GM12878 (cell line): ENCODE data around the gene HCFC1R1. TPM values are rescaled to one million over a fixed set of nuclear protein-coding genes. Genes with fewer than 3 reads are reported as not detected.

ENCODE experiments used
- ATAC-seq: fragments of 200-7000 bp; cut with Tn5 transposase; 3 replicates; pipeline ENCODE4 v1.9.1; 2020; ENCODE audit warnings: mild to moderate bottlenecking, moderate library complexity
- BruUV-seq: library from RNA; stranded (reverse); fragments of 400-500 nt; replicated peaks from 2 replicates; lab custom pipeline; 2021; lab: Mats Ljungman, UMichigan
- CTCF ChIA-PET: fragments of 300-600 bp; sonication (Branson Sonifier 250); formaldehyde crosslinking; extraction: SDS; loops from one replicate; lab custom pipeline; 2021; ENCODE audit warnings: inconsistent platforms; lab: Yijun Ruan, JAX
- POLR2A ChIA-PET: fragments of 350-600 bp; formaldehyde crosslinking; extraction: SDS; loops from one replicate; lab custom pipeline; 2021; ENCODE audit warnings: inconsistent platforms; lab: Charles Lee
- RAD21 ChIA-PET: fragments of 300-600 bp; sonication (Branson Sonifier 250); formaldehyde crosslinking; loops from one replicate; lab custom pipeline; 2023; ENCODE audit warnings: antibody characterized with exemption; ENCODE audit not compliant: unreplicated experiment; lab: Charles Lee
- SMC1A ChIA-PET: fragments of 300-600 bp; sonication (Branson Sonifier 250); formaldehyde crosslinking; loops from one replicate; lab custom pipeline; 2023; ENCODE audit not compliant: unreplicated experiment, uncharacterized antibody; lab: Charles Lee
- DNase-seq: peaks from one replicate; pipeline ENCODE4 v3.0.0-alpha.2; 2011; ENCODE audit warnings: low read depth, low spot score
- FAIRE-seq: peaks from 3 replicates; lab custom pipeline; 2011; peaks lifted over from hg19 to GRCh38; lab: Jason Lieb, UNC
- H2AFZ ChIP-seq: 2 replicates; pipeline ENCODE4 v1.6.0; 2011; ENCODE audit warnings: low read depth, low read length, control low read depth; ENCODE audit not compliant: control insufficient read depth
- H3K27ac ChIP-seq: 2 replicates; pipeline ENCODE4 v1.5.1; 2011; ENCODE audit warnings: control low read depth; ENCODE audit not compliant: control insufficient read depth, insufficient read depth
- H3K27me3 ChIP-seq, 2 experiments: replicated peaks in 1 of 2; 2 replicates each; pipeline versions ENCODE4 v1.6.0 to v1.6.1; 2011; ENCODE audit warnings: low read length in 1 of 2; ENCODE audit not compliant: control insufficient read depth in 2 of 2, insufficient read depth in 2 of 2
- H3K36me3 ChIP-seq, 2 experiments: 2 replicates each; pipeline ENCODE4 v1.5.1; 2011; ENCODE audit warnings: low read length in 1 of 2; ENCODE audit not compliant: control insufficient read depth in 2 of 2, insufficient read depth in 2 of 2
- H3K4me1 ChIP-seq: 2 replicates; pipeline ENCODE4 v1.6.1; 2011; ENCODE audit warnings: mild to moderate bottlenecking, low read length, moderate library complexity, mixed read lengths; ENCODE audit not compliant: control insufficient read depth, insufficient read depth
- H3K4me2 ChIP-seq: 2 replicates; pipeline ENCODE4 v1.6.0; 2011; ENCODE audit warnings: control low read depth; ENCODE audit not compliant: control insufficient read depth, insufficient read depth
- H3K4me3 ChIP-seq: fragments of 200-600 bp; sonication (generic); 2 replicates; pipeline ENCODE4 v1.5.1; 2016
- H3K79me2 ChIP-seq: 2 replicates; pipeline ENCODE4 v1.6.0; 2011; ENCODE audit warnings: low read length; ENCODE audit not compliant: control insufficient read depth, insufficient read depth
- H3K9ac ChIP-seq: 2 replicates; pipeline ENCODE4 v1.8.0; 2011; ENCODE audit warnings: low read length, control low read depth, mixed read lengths; ENCODE audit not compliant: control insufficient read depth, insufficient read depth
- H3K9me3 ChIP-seq: replicated peaks from 3 replicates; pipeline ENCODE4 v1.5.1; 2011; ENCODE audit warnings: mild to moderate bottlenecking, low read length; ENCODE audit not compliant: control insufficient read depth, insufficient read depth
- H4K20me1 ChIP-seq: 2 replicates; pipeline ENCODE4 v1.6.0; 2011; ENCODE audit not compliant: control insufficient read depth, insufficient read depth
- CBFB ChIP-seq: IDR thresholded peaks from 2 replicates; pipeline ENCODE4 v1.6.1; 2016; ENCODE audit warnings: antibody characterized with exemption, low read depth
- CBX5 ChIP-seq: sonication (generic); IDR thresholded peaks from 2 replicates; pipeline ENCODE4 v1.6.1; 2016; ENCODE audit warnings: low read depth, moderate library complexity, mild to moderate bottlenecking, inconsistent platforms
- HDAC2 ChIP-seq: fragments of 200-600 bp; sonication (generic); IDR thresholded peaks from 2 replicates; pipeline ENCODE4 v1.6.1; 2017
- HDAC6 ChIP-seq: fragments of 200-600 bp; sonication (generic); IDR thresholded peaks from one replicate; pipeline ENCODE4 v1.8.0; 2017; ENCODE audit warnings: antibody characterized with exemption; ENCODE audit not compliant: unreplicated experiment
- IRF5 ChIP-seq: fragments of 450-650 bp; IDR thresholded peaks from 2 replicates; pipeline ENCODE4 v1.6.1; 2017; ENCODE audit warnings: borderline replicate concordance
- MLLT1 ChIP-seq: fragments of 450-650 bp; IDR thresholded peaks from 2 replicates; pipeline ENCODE4 v1.6.1; 2016; ENCODE audit warnings: mild to moderate bottlenecking
- POLR2AphosphoS2 ChIP-seq: IDR thresholded peaks from 2 replicates; pipeline ENCODE4 v1.6.1; 2011; ENCODE audit warnings: low read depth, mild to moderate bottlenecking, low read length, improper control_type of control experiment, moderate library complexity
- POLR2AphosphoS5 ChIP-seq: IDR thresholded peaks from 2 replicates; pipeline ENCODE4 v1.6.1; 2011; ENCODE audit warnings: mild to moderate bottlenecking, low read length, inconsistent platforms
- RELB ChIP-seq: fragments of 450-650 bp; IDR thresholded peaks from 2 replicates; pipeline ENCODE4 v1.6.1; 2017; ENCODE audit warnings: low read depth, mild to moderate bottlenecking, moderate library complexity
- RUNX3 ChIP-seq: IDR thresholded peaks from 2 replicates; pipeline ENCODE4 v1.6.1; 2012; ENCODE audit warnings: low read length, inconsistent platforms
- TAF1 ChIP-seq: IDR thresholded peaks from 2 replicates; pipeline ENCODE4 v1.6.1; 2011; ENCODE audit warnings: mild to moderate bottlenecking, low read depth, low read length, borderline replicate concordance
- YY1 ChIP-seq: IDR thresholded peaks from 2 replicates; pipeline ENCODE4 v1.6.1; 2011; ENCODE audit warnings: low read depth, mild to moderate bottlenecking, low read length
- ZNF207 ChIP-seq: fragments of 450-650 bp; IDR thresholded peaks from 2 replicates; pipeline ENCODE4 v1.6.1; 2014; ENCODE audit warnings: antibody characterized with exemption, mild to moderate bottlenecking, borderline replicate concordance
- WGBS: methylation state at CpG from one replicate; pipeline ENCODE4 v1.1.6; 2016; ENCODE audit warnings: low lambda C conversion rate; ENCODE audit not compliant: insufficient replicate concordance, insufficient coverage; ENCODE audit errors: missing lambda C conversion rate; 5-methylcytosine and 5-hydroxymethylcytosine counted together
- in situ Hi-C: fragments of 300-500 bp; cut with MboI; formaldehyde crosslinking; loops from 9 replicates; pipeline ENCODE4 v1.14.3; 2018; ENCODE audit warnings: mixed read lengths
- intact Hi-C: fragments of 100-400 bp; cut with micrococcal nuclease; formaldehyde crosslinking; loops from one replicate; pipeline ENCODE4 v1.14.2; 2022; ENCODE audit not compliant: unreplicated experiment
- polyA plus RNA-seq, 11 experiments: library from polyadenylated mRNA; depleted of rRNA in 4 of 11; unstranded in 6 of 11; stranded (reverse) in 5 of 11; fragments of >200 nt; fragmentation: Nextera tagmentation in 4 of 11; fragmentation: Illumina TruSeq in 1 of 11; extraction: Ambion mirVana in 4 of 11; extraction: Trizol in 1 of 11; gene quantifications; 1 replicate in 1 of 11; 2 replicates in 10 of 11; pipeline versions ENCODE4 v1.2.1 to v1.2.3, GENCODE V29; 2011 to 2016; ENCODE audit warnings: inconsistent platforms in 2 of 11, missing spikeins in 2 of 11, low read depth in 1 of 11
- total RNA-seq, 4 experiments: library from RNA; depleted of rRNA in 3 of 4; stranded (reverse); fragments of >200 nt in 3 of 4; fragmentation: Illumina TruSeq in 1 of 4; extraction: Trizol in 1 of 4; gene quantifications; 2 replicates each; pipeline versions ENCODE4 v1.2.1 to v1.2.3, GENCODE V29; 2013 to 2021
- TF ChIP-seq, protein P1 (sequence below): fragments of 450-650 bp; IDR thresholded peaks from 2 replicates; pipeline ENCODE4 v1.6.1; 2017; ENCODE audit warnings: mild to moderate bottlenecking, moderate library complexity

HCFC1R1 gene
- total and polyA plus RNA-seq, 10 of the 15 experiments (the other 5 are each of a cell fraction or from before 2014, with no cell fraction given): 2.8 to 42.5 (median 20.4) TPM

DNA sequence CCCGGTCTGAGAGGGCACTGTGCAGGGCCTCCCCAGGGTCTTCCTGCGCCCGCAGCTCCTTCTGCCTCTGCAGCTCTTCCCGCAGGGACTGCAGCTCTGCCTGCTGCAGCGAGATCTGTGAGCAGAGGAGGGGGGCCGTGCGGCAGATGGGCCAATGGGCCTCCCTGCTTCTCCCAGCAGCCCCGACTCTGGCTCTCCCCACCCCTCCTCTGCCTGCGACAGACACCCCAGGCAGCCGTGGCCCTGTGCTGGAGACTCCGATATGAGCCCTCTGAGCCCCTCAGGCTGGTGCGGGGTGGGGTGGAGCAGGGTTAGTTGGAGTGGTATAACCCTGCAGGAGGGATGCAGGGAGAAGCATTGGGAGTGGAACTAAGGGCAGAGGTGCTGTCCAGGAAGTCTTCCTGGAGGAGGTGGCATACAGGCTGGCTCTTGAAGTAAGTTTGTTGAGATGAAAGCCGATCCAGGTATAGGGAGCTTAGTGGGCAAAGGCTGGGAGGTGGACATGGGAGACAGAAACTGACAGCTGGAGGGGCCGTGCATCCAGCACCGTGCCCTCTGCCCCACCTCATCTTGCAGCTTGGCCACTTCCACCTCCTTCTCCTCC is 5.1 kb upstream of the HCFC1R1 start:
- SMC1A ChIA-PET: interaction anchor here (1.2 to 10.1 kb wide), 6 partner anchors 14 to 103 kb away, joined by 3 to 91 read pairs (median 4); no protein-coding TSS in a partner anchor
- H3K79me2 ChIP-seq: no peaks in the 10 kb centered on the region
- H3K27me3 ChIP-seq: peaks cover 7 to 8% of the 10 kb centered on the region in 2 experiments
- no peak for FAIRE-seq
- H3K9me3 ChIP-seq: no peaks in the 10 kb centered on the region
- no TSS peak for BruUV-seq
- intact Hi-C loops (loop anchor here (1.0 kb wide), 1 partner anchor 26 kb away; no protein-coding TSS in a partner anchor), in situ Hi-C loops (no loop called here)
- ATAC-seq: no peak
- no peak overlapping the region for H3K27ac ChIP-seq
- peaks cover 4 to 7% of the 10 kb centered on the region in 2 experiments; a peak in 3 of 4 replicates for H3K36me3 ChIP-seq
- 0 out of 2 replicates have a peak, but pooled peaks cover 3% of the 10 kb centered on the region for H4K20me1 ChIP-seq
- RAD21 ChIA-PET: interaction anchor here (1.0 to 6.5 kb wide), 9 partner anchors 9 to 101 kb away, joined by 4 to 94 read pairs (median 8); partner anchors contain the start of genes KREMEN2 and TNFRSF12A
- WGBS: 27% methylated on average over 15 of the region's 15 CpGs
- no peak overlapping the region for H2AFZ ChIP-seq
- CTCF ChIA-PET: interaction anchor here (0.6 to 18.2 kb wide), 24 partner anchors 9 to 139 kb away, joined by 3 to 421 read pairs (median 5); partner anchors contain the start of genes TNFRSF12A and ZNF213
- DNase-seq: no peak
- POLR2A ChIA-PET: interaction anchor here (0.6 to 1.4 kb wide), 6 partner anchors 21 to 1973 kb away, joined by 3 to 4 read pairs (median 3); no protein-coding TSS in a partner anchor
- H3K4me2 ChIP-seq: no peak overlapping the region
- no peak overlapping the region for H3K4me3 ChIP-seq
- TF ChIP-seq, protein P1, sequence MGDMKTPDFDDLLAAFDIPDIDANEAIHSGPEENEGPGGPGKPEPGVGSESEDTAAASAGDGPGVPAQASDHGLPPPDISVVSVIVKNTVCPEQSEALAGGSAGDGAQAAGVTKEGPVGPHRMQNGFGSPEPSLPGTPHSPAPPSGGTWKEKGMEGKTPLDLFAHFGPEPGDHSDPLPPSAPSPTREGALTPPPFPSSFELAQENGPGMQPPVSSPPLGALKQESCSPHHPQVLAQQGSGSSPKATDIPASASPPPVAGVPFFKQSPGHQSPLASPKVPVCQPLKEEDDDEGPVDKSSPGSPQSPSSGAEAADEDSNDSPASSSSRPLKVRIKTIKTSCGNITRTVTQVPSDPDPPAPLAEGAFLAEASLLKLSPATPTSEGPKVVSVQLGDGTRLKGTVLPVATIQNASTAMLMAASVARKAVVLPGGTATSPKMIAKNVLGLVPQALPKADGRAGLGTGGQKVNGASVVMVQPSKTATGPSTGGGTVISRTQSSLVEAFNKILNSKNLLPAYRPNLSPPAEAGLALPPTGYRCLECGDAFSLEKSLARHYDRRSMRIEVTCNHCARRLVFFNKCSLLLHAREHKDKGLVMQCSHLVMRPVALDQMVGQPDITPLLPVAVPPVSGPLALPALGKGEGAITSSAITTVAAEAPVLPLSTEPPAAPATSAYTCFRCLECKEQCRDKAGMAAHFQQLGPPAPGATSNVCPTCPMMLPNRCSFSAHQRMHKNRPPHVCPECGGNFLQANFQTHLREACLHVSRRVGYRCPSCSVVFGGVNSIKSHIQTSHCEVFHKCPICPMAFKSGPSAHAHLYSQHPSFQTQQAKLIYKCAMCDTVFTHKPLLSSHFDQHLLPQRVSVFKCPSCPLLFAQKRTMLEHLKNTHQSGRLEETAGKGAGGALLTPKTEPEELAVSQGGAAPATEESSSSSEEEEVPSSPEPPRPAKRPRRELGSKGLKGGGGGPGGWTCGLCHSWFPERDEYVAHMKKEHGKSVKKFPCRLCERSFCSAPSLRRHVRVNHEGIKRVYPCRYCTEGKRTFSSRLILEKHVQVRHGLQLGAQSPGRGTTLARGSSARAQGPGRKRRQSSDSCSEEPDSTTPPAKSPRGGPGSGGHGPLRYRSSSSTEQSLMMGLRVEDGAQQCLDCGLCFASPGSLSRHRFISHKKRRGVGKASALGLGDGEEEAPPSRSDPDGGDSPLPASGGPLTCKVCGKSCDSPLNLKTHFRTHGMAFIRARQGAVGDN: no peak
- TF ChIP-seq TAF1: no peak
- no peak for TF ChIP-seq POLR2AphosphoS5
- no peak for TF ChIP-seq HDAC2
- no peak for TF ChIP-seq RUNX3
- no peak for TF ChIP-seq RELB
- TF ChIP-seq CBX5: no peak
- TF ChIP-seq IRF5: no peak
- TF ChIP-seq MLLT1: no peak
- TF ChIP-seq ZNF207: no peak
- no peak for TF ChIP-seq HDAC6
- no peak for TF ChIP-seq POLR2AphosphoS2
- no peak for TF ChIP-seq CBFB
- no peak for TF ChIP-seq YY1
- H3K4me1 ChIP-seq: peaks cover 6% of the 10 kb centered on the region
- H3K9ac ChIP-seq: no peak overlapping the region
